Left ventricle myocardium inferior (tissue), 1 donor: ENCODE results near the gene KCNE4. TPM values are rescaled to one million over a fixed set of nuclear protein-coding genes. Genes with fewer than 3 reads are reported as not detected.

ENCODE experiments used
- DNase-seq: peaks from one replicate; pipeline ENCODE4 v3.0.0-alpha.2; 2020
- H3K27ac ChIP-seq: fragments of 200-600 bp; replicated peaks from 2 replicates; pipeline ENCODE4 v1.8.0; 2021
- H3K27me3 ChIP-seq: fragments of 200-600 bp; 2 replicates; pipeline ENCODE4 v1.8.0; 2021; ENCODE audit warnings: low read depth
- H3K36me3 ChIP-seq: fragments of 200-600 bp; 2 replicates; pipeline ENCODE4 v1.8.0; 2021
- H3K4me1 ChIP-seq: fragments of 200-600 bp; 2 replicates; pipeline ENCODE4 v1.8.0; 2021
- H3K4me3 ChIP-seq: fragments of 200-600 bp; 2 replicates; pipeline ENCODE4 v1.8.0; 2021; ENCODE audit warnings: mild to moderate bottlenecking, moderate library complexity
- H3K9me3 ChIP-seq: fragments of 200-600 bp; replicated peaks from 2 replicates; pipeline ENCODE4 v1.8.0; 2021
- intact Hi-C: fragments of 100-400 bp; cut with micrococcal nuclease; formaldehyde crosslinking; loops from one replicate; pipeline ENCODE4 v1.11.0; 2022
- total RNA-seq: library from RNA; stranded (reverse); fragmentation: NEBNext Ultra II Directional; extraction: Animal tissue kit (Norgen Biotek cat#: 25700); gene quantifications from one replicate; pipeline ENCODE4 v1.2.1, GENCODE V29; 2021
- TF ChIP-seq, protein P1 (sequence below): fragments of 200-600 bp; IDR thresholded peaks from 2 replicates; pipeline ENCODE4 v1.8.0; 2021; ENCODE audit warnings: antibody characterized with exemption, mild to moderate bottlenecking, borderline replicate concordance
- donor health status: DM: no; HTN: yes; CAD: no; lungs with severe emphysema.

KCNE4 gene
- total RNA-seq, 1 donor from 2014 or later, result 3.1 TPM

DNA sequence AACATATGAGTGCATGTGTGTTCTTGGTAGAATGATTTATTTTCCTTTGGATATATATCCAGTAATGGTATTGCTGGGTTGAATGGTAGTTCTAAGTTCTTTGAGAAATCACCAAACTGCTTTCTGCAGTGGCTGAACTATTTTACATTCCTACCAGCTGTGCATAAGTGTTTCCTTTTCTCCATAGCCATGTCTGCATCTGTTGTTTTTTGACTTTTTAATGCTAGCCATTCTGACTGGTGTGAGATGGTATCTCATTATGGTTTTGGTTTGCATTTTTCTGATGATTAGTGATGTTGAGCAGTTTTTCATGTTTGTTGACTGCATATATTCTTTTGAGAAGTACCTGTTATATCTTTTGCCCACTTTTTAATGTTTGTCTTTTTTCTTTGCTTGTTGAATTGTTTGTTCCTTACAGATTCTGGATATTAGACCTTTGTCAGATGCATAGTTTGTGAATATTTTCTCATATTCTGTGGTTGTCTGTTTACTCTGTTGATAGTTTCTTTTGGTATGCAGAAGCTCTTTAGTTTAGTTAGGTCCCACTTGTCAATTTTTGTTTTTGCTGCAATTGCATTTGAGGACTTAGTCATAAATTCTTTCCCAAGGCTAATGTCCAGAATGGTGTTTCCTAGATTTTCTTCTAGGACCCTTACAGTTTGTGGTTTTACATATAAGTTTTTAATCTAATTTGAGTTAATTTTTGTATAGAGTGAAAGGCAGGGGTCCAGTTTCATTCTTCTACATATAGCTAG lies 17.6 kb upstream of the KCNE4 start:
- Histone ChIP-seq H3K4me1 (no peaks in the 10 kb centered on the region), H3K4me3 (no peak overlapping the region), H3K27ac (no peak overlapping the region), H3K27me3 (no peaks in the 10 kb centered on the region), H3K36me3 (no peaks in the 10 kb centered on the region), H3K9me3 (peaks cover 19% of the 10 kb centered on the region)
- TF ChIP-seq, protein P1, sequence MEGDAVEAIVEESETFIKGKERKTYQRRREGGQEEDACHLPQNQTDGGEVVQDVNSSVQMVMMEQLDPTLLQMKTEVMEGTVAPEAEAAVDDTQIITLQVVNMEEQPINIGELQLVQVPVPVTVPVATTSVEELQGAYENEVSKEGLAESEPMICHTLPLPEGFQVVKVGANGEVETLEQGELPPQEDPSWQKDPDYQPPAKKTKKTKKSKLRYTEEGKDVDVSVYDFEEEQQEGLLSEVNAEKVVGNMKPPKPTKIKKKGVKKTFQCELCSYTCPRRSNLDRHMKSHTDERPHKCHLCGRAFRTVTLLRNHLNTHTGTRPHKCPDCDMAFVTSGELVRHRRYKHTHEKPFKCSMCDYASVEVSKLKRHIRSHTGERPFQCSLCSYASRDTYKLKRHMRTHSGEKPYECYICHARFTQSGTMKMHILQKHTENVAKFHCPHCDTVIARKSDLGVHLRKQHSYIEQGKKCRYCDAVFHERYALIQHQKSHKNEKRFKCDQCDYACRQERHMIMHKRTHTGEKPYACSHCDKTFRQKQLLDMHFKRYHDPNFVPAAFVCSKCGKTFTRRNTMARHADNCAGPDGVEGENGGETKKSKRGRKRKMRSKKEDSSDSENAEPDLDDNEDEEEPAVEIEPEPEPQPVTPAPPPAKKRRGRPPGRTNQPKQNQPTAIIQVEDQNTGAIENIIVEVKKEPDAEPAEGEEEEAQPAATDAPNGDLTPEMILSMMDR, result no peak
- intact Hi-C loops, result no loop called here
- no peak for DNase-seq

DNA sequence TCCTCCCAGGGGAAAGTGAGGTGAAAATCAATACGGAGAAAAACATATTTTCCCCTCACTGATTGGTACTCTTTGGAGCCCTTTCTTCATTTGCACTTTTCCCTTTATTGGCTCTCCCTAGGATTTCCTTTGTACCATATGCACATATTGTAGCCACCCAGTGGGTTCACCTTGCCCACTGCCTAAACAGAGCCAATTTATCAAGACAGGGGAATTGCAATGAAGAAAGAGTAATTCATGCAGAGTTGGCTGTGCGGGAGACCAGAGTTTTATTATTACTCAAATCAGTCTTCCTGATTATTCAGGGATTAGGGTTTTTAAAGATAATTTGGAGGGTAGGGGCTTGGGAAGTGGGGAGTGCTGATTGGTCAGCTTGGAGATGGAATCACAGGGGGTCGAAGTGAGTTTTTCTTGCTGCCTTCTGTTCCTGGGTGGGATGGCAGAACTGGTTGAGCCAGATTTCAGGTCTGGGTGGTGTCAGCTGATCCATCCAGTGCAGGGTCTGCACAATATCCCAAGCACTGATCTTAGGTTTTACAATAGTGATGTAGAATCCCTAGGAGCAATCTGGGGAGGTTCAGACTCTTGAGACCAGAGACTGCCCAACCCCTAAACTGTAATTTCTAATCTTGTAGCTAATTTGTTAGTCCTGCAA lies 15.1 kb upstream of the KCNE4 start:
- H3K4me3 ChIP-seq, result no peak overlapping the region
- no peak for DNase-seq
- H3K4me1 ChIP-seq, result no peaks in the 10 kb centered on the region
- H3K27me3 ChIP-seq, result no peaks in the 10 kb centered on the region
- TF ChIP-seq, protein P1, result no peak
- peaks cover 14% of the 10 kb centered on the region for H3K9me3 ChIP-seq
- no peaks in the 10 kb centered on the region for H3K36me3 ChIP-seq
- no peak overlapping the region for H3K27ac ChIP-seq
- intact Hi-C loops, result no loop called here

DNA sequence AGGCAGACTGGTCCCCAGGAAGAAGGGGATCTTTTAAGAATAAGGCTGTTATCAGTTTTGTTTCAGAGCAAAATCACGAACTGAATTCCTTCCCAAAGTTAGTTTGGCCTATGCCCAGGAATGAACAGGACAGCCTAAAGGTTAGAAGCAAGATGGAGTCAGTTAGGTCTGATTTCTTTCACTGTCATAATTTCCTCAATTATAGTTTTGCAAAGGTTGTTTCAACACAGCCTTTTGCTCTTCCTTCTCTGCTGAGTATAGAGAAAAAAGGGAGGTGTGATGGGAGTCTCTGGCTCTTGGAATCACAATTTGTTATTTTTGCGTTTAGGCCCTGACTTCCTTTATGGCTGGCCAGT lies 14.6 kb upstream of the KCNE4 start:
- H3K4me3 ChIP-seq, result no peak overlapping the region
- H3K9me3 ChIP-seq, result peaks cover 9% of the 10 kb centered on the region
- no peak overlapping the region for H3K27ac ChIP-seq
- intact Hi-C loops, result no loop called here
- H3K27me3 ChIP-seq, result no peaks in the 10 kb centered on the region
- TF ChIP-seq, protein P1, result no peak
- no peaks in the 10 kb centered on the region for H3K4me1 ChIP-seq
- no peaks in the 10 kb centered on the region for H3K36me3 ChIP-seq
- no peak for DNase-seq

DNA sequence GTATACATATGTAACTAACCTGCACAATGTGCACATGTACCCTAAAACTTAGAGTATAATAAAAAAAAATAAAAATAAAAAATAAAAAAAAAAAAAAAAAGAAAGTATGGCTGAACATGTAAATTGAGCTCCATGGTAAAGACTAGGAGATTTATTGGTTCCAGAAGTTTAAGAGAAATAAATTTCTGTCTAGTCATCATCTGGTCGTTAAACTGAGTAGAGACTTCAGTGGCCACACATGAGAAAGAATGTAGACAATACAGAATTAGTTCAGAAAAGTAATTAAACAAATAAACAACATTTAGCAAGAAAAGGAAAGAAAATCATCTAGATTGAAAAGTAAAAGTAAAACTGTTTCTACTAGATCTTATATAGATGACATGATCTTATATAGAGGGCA lies 12.4 kb upstream of the KCNE4 start:
- Histone ChIP-seq H3K9me3 (no peaks in the 10 kb centered on the region), H3K4me3 (no peak overlapping the region), H3K27ac (no peak overlapping the region), H3K36me3 (no peaks in the 10 kb centered on the region), H3K4me1 (no peaks in the 10 kb centered on the region), H3K27me3 (no peaks in the 10 kb centered on the region)
- DNase-seq, result no peak
- intact Hi-C loops, result no loop called here
- TF ChIP-seq, protein P1, result no peak

DNA sequence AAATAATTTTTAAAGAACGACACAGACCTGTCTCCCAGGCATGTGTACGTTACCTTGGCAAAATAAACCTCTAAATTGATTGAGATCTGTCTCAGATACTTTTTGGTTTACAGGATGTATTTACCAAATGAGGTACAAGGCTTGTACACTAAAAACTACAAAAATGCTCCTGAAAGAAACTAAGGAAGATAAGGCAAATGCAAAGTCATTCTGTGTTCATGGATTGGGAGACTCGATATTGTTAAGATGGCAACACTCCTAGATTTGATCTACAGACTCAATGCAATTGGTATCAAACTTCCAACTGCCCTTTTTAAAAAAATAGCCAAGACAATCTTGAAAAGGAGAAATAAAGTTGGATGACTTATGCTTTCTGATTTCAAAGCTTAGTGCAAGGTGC lies 11.5 kb upstream of the KCNE4 start:
- DNase-seq, result no peak
- TF ChIP-seq, protein P1, result no peak
- no peaks in the 10 kb centered on the region for H3K27me3 ChIP-seq
- no peaks in the 10 kb centered on the region for H3K4me1 ChIP-seq
- H3K9me3 ChIP-seq, result no peaks in the 10 kb centered on the region
- no peak overlapping the region for H3K4me3 ChIP-seq
- intact Hi-C loops, result no loop called here
- H3K27ac ChIP-seq, result no peak overlapping the region
- H3K36me3 ChIP-seq, result no peaks in the 10 kb centered on the region
